Umbilical cord (tissue), 2 donors: ENCODE measurements around the gene SSB. TPM values are rescaled to one million over a fixed set of nuclear protein-coding genes. Genes with fewer than 3 reads are reported as not detected.
A peak's percentile ranks its signal among the peaks of the same experiment; 100 is the strongest.
"Not testable (repeated sequence)": the region's sequence is repeated elsewhere in the genome, so short reads cannot be mapped to it uniquely, and the experiment has no call there.

Experiments used
- DNase-seq: peaks from one replicate; pipeline ENCODE4 v3.0.0-alpha.2; 2015; ENCODE audit warnings: low spot score
- total RNA-seq: library from RNA; depleted of rRNA; stranded (reverse); fragments of >200 nt; gene quantifications from one replicate; pipeline ENCODE4 v1.2.3, GENCODE V29; 2014; ENCODE audit warnings: low replicate concordance; ENCODE audit not compliant: insufficient read depth

Gene SSB
- total RNA-seq, 1 donor from 2014 or later, result 78.7 TPM

DNA sequence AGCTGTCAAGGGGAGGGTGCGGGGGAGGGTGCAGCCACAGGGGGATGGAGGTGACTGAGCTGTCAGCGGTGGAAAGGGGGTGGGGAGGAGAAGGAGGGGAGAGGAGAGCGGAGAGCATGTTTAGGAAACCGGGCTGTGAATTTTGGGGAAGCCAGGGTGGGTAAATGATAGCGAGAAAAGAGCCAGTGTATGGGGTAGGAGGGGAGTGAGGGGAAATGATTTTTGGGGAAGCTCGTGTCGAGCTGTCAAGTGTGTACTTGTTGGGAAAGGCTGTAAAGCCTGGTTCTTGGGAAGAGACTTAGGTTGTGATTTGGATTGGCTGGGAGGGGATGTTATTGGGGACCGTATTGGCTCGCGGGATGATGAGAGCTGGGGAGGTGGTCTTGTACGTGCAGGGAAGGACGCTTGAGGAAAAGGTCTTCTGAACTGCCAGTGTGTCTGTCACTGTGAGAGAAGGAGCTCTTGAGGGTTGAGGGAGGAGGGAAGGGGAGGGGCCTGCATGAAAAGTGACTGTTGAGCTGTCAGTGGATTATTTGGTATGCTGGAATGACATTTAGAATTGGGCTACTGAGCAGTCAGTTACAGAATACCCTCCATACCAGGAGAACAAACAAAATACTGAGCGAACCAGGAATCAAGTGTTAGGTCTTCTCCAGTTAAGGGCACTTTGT, 29.6 kb downstream of the SSB start:
- peak; percentile 63 for DNase-seq

DNA sequence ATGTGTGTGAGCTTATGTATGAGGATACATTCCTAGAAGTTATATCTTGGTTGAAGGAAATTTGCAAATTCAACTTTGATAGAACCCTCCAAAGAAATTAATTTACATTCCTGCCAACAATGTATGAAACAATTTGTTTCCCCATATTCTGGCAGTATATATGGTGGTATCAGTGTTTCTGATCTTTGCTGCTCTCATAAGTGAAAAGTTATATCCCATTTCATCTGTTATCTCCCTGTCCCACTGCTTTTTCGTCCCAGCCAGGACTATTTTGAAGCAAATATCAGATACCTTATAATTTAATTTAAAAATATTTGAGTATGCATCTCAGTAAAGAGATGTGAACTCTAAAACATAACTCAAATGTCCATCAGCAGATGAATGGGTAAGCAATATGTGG, 35.7 kb downstream of the SSB start:
- no peak for DNase-seq

DNA sequence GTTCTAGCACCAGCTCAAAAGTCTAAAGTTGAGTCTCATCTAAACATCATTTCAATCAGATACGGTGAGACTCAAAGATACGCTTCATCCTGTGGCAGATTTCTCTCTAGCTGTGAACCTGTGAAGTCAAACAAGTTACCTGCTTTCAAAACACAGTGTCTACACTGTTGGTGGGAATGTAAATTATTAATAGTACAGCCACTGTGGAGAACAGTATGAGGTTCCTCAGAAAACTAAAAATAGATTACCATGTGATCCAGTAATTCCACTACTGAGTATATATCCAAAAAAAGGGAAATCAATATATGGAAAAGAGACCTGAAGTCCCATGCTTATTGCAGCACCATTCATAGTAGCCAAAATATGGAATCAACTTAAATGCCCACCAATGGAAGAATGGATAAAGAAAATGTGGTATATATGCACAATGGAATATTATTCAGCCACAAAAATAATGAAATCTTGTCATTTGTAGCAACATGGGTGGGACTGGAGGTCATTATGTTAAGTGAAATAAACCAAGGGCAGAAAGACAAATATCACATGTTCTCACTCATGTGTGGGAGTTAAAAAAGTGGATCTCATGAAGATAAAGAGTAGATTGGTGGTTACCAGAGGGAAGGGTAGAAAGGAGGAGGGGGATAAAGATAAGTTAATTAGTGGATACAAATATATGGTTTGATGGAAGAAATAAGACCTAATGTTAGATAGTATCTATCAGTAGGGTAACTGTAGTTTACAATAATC, 40.2 kb downstream of the SSB start:
- DNase-seq, result no peak

DNA sequence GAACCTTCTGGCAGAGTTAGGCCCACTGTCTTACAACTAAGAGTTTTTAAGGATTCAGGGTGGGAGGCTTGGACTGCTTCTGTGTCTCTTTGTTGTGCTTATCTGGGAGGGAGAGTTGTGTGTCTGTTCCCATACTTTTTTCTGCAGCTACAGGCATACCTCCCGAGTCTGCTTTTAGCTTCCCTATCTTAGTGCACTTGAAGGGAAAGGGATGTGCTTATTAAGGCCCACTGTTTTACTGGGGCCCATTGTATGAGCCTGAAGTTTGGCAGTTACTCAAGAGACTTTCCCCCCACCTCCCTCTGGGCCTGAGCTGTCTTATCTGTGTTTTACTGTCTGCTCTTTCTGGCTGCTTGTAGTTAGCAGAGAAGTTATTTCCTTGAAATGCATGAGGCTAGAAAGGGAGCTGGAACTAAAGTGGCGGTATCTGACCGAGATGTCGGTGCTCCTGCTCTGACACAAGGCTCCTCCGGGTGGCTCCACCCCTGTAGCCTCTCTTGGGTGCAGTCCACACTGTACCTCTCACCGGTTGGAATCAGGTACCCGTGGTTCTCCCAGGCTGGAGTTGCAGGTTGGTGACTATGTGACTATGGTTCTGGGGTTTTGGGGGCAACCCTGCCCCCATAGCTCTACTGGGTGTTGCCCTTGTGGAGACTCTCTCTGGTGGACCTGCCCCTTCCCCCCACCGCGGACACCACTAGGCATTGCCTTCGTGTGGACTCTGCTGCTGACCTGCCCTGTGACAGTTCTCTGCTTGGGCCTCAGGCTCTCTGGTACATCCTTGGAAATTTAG, 41.5 kb downstream of the SSB start:
- peak; percentile 82 for DNase-seq

DNA sequence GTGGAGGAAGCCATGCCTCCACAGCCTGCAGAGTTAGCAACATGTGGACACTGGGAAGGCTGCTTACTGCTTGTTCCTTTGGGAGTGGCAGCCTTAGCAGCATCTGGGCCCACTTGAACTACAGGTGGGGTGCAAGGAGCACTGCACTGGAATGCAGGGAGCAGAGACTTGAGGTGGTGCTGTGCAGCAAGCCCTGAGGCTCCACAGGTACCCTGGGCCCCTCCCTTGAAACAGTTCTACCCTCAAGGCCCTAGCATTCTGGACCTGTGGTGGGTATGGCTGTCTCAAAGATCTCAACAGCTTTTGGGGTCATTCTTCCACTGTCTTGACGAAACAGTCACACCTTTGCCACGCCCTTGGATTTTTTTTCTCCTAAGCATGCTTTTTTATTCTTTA, 42.1 kb downstream of the SSB start:
- no peak for DNase-seq

DNA sequence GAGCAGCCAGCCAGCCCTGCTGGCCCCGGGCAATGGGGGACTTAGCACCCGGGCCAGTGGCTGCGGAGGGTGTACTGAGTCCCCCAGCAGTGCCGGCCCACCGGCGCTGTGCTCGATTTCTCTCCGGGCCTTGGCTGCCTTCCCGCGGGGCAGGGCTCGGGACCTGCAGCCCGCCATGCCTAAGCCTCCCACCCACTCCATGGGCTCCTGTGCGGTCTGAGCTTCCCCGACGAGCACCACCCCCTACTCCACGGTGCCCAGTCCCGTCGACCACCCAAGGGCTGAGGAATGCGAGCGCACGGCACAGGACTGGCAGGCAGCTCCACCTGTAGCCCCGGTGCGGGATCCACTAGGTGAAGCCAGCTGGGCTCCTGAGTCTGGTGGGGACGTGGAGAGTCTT, 43.0 kb downstream of the SSB start:
- not testable (repeated sequence) for DNase-seq

DNA sequence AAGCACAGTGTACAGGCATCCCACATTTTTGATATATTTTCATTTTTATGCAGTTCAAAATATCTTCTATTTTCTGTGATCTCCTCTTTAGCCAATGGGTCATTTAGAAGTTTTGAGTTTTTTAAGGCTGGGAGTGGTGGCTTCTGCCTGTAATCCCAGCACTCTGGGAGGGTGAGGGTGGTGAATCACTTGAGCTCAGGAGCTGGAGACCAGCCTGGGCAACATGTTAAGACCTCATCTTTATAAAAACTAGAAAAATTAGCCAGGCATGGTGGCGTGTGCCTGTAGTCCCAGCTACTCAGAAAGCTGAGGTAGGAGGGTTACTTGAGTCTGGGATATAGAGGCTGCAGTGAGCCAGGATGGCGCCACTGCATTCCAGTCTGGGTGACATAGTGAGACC, 46.3 kb downstream of the SSB start:
- no peak for DNase-seq

DNA sequence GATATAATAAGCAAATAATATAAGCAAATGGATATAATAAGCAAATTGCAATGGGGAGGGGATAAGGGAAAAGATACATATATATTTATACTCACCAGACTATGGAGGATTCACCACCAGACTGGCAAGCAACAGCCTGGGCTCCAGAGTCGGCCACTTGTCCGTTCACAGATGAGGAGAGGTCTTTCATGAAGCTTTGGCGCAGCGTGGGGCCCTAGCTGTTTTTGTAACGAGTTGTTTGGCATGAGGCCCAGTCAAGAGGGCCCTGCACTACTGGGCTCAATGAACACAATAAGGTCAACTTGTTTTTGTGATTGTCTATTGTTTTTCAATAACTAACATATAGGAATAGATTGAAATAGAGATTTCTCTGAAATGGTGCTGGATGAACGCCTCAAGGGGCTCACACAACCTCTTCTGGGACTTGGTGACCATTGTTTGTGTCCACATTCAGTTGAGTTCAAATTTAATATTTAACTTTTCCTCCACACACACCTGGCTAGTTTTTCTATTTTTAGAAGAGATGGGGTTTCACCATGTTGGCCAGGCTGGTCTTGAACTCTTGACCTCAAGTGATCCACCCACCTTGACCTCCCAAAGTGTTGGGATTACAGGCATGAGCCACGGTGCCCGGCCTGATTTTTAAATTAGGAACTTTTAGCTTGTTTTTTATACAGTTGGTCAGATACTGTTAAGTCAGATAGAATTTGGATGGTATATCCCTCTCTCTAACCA, 50.5 kb downstream of the SSB start:
- DNase-seq, result not testable (repeated sequence)

DNA sequence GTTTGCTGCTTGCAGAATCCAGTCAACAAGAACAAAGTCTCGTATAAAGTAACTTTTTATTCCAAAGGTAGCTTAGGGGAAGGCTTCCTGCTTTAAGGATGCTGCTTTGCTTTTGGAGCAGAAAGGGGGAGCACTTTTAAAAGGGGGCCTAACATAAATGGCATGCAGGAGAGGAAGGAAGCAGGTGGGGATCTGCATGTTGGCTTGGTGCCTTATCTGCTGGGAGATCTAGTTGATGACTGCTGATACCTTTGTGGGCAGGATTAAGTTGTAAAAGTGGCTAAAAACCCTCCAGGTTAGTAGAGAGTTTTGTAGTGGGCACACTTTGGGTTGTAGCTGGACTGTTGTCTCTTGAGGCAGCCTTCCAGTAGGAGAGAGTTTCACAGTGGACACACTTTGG, 51.0 kb downstream of the SSB start:
- DNase-seq, result no peak

DNA sequence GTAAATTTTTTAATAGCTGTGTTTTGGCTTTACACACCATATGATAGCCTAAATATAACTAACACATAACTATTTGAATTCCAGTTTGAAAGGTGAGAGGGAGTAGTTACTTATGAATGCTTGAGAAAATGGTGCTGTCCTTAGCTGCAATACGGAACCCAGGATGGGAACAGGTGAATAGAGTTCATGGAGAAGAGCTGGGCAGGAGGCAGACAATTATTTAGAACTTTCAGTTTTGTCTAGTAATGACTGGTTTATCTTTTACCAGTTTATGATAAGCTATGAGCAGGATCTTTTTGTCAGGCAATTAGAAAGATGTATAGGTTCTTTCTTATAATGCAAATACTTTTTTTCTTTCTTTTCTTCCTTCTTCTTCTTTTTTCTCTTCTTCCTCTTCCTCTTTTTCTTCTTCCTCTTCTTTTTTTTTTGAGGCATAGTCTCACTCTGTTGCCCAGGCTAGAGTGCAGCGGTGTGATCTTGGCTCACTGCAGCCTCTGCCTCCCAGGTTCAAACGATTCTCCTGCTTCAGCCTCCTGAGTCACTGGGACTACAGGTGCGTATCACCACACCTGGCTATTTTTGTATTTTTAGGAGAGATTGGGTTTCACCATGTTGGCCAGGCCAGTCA, 54.5 kb downstream of the SSB start:
- no peak for DNase-seq

DNA sequence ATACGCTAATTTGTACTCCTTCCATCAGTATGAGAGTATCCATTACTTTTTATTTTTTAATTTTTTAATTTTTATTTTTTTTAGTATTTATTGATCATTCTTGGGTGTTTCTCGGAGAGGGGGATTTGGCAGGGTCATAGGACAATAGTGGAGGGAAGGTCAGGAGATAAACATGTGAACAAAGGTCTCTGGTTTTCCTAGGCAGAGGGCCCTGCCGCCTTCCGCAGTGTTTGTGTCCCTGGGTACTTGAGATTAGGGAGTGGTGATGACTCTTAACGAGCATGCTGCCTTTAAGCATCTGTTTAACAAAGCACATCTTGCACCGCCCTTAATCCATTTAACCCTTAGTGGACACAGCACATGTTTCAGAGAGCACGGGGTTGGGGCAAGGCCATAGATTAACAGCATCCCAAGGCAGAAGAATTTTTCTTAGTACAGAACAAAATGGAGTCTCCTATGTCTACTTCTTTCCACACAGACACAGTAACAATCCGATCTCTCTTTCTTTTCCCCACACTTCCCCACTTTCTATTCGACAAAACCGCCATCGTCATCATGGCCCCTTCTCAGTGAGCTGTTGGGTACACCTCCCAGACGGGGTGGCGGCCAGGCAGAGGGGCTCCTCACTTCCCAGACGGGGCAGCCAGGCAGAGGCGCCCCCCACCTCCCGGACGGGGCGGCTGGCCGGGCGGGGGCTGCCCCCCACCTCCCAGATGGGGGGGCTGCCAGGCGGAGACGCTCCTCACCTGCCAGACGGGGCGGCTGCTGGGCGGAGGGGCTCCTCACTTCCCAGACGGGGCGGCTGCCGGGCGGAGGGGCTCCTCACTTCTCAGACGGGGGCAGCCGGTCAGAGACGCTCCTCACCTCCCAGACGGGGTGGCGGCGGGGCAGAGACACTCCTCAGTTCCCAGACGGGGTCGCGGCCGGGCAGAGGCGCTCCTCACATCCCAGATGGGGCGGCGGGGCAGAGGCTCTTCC, 56.9 kb downstream of the SSB start:
- DNase-seq, result not testable (repeated sequence)

DNA sequence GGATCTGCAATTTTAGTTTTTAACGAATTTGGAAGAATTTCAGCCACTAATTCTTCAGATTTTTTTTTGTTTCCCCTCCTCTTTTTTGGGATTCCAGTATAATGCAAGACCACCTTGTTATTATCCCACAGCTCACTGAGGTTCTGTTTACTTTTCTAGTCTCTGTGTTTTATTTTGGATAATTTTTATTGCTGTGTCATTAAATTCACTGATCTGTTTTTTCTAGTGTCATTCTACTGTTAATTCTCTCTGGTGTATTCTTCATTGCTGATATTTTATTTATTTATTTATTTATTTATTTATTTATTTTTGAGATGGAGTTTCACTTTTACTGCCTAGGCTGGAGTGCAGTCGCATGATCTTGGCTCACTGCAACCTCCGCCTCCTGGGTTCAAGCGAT, 60.8 kb downstream of the SSB start:
- DNase-seq, result no peak

DNA sequence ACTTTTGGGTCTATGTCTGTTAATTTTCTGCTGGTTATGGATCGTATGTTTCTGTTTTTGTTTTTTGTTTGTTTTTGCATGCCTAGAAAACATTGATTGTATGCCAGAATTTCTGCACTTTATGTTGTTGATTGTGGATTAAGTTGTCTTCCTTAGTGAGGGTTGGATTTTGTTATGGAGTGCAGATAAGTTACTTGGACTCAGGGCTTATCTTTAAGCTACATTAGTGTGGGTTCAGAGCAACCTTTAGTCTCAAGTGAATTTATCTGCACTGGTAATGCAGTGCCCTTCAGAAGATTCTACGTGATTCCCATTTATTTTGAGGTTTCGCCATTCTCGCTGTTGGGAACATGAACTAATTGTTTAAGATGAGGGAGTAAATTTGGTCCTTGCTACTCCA, 61.5 kb downstream of the SSB start:
- DNase-seq, result peak; percentile 24

Other genes with a start within 250 kb of the SSB start
- 14.2 TPM for gene FASTKD1, start 225.0 kb upstream of the SSB start, total RNA-seq
- gene PPIG, start 214.5 kb upstream of the SSB start, total RNA-seq, result 35.4 TPM
- gene CFAP210, start 104.5 kb upstream of the SSB start, total RNA-seq, result 0.72 TPM
- 5.8 TPM for gene PHOSPHO2, start 104.4 kb upstream of the SSB start, total RNA-seq
- 31.8 TPM for gene KLHL23, start 65.0 kb upstream of the SSB start, total RNA-seq
- gene METTL5, start 26.0 kb downstream of the SSB start, total RNA-seq, result 29.1 TPM
- 124 TPM for gene UBR3, start 28.6 kb downstream of the SSB start, total RNA-seq